Calu3 (cell line): Measurements from ENCODE around the gene IQCM. TPM values are rescaled to one million over a fixed set of nuclear protein-coding genes. Genes with fewer than 3 reads are reported as not detected.

Experiments used
- BruUV-seq: library from RNA; stranded (reverse); fragments of 400-500 nt; replicated peaks from 2 replicates; lab custom pipeline; 2021; lab: Mats Ljungman, UMichigan
- CTCF ChIA-PET: fragments of 300-600 bp; sonication (Branson Sonifier 250); formaldehyde crosslinking; loops from one replicate; lab custom pipeline; 2022; ENCODE audit warnings: antibody characterized with exemption; lab: Charles Lee
- DNase-seq: peaks from one replicate; pipeline ENCODE4 v3.0.0; 2022
- H3K27ac Mint-ChIP-seq: one replicate; pipeline ENCODE4 v1.8.0; 2022; ENCODE audit warnings: mixed read lengths; ENCODE audit not compliant: unreplicated experiment
- H3K27me3 Mint-ChIP-seq: one replicate; pipeline ENCODE4 v1.8.0; 2022; ENCODE audit warnings: mixed read lengths; ENCODE audit not compliant: unreplicated experiment
- H3K36me3 Mint-ChIP-seq: one replicate; pipeline ENCODE4 v1.8.0; 2022; ENCODE audit warnings: mild to moderate bottlenecking, moderate library complexity, mixed read lengths; ENCODE audit not compliant: insufficient read depth, unreplicated experiment
- H3K4me1 Mint-ChIP-seq: one replicate; pipeline ENCODE4 v1.8.0; 2022; ENCODE audit warnings: mild to moderate bottlenecking, low read depth, mixed read lengths; ENCODE audit not compliant: unreplicated experiment
- H3K4me3 Mint-ChIP-seq: one replicate; pipeline ENCODE4 v1.8.0; 2022; ENCODE audit warnings: mild to moderate bottlenecking, low read depth, moderate library complexity, mixed read lengths; ENCODE audit not compliant: unreplicated experiment
- H3K9me3 Mint-ChIP-seq: one replicate; pipeline ENCODE4 v1.8.0; 2022; ENCODE audit warnings: low read depth, mixed read lengths; ENCODE audit not compliant: unreplicated experiment
- CTCF ChIP-seq: fragments of 200-600 bp; IDR thresholded peaks from one replicate; pipeline ENCODE4 v1.8.0; 2022; ENCODE audit warnings: antibody characterized with exemption; ENCODE audit not compliant: unreplicated experiment
- intact Hi-C: fragments of 100-400 bp; cut with micrococcal nuclease; formaldehyde crosslinking; loops from one replicate; pipeline ENCODE4 v1.10.0; 2022; ENCODE audit not compliant: unreplicated experiment
- total RNA-seq: library from RNA; stranded (reverse); gene quantifications from 2 replicates; pipeline ENCODE4 v1.2.3, GENCODE V29; 2022

The IQCM gene
- total RNA-seq, 1 experiment from 2014 or later: not detected

GRCh38 chr4:149700272-149700671 lies 115.4 kb downstream of the IQCM start:
- Mint-ChIP-seq H3K36me3 (no peaks in the 10 kb centered on the region), H3K9me3 (no peaks in the 10 kb centered on the region), H3K4me1 (peaks cover 9% of the 10 kb centered on the region), H3K27me3 (no peaks in the 10 kb centered on the region), H3K4me3 (no peak overlapping the region), H3K27ac (no peak overlapping the region)
- no peak for TF ChIP-seq CTCF
- DNase-seq: no peak
- BruUV-seq: no TSS peak
- intact Hi-C loops: no loop called here
- CTCF ChIA-PET: no interaction called here

- no TSS peak for BruUV-seq
Observed at GRCh38 chr4:149699642-149700041, 116.0 kb downstream of the IQCM start.

GRCh38 chr4:149690726-149691125 lies 124.9 kb downstream of the IQCM start:
- Mint-ChIP-seq H3K4me3 (no peak overlapping the region), H3K27ac (no peak overlapping the region), H3K4me1 (no peaks in the 10 kb centered on the region), H3K36me3 (no peaks in the 10 kb centered on the region), H3K27me3 (no peaks in the 10 kb centered on the region), H3K9me3 (peaks cover 2% of the 10 kb centered on the region)
- TF ChIP-seq CTCF: no peak
- CTCF ChIA-PET: interaction anchor here (0.6 kb wide), 1 partner anchor 103 kb away, joined by 3 read pairs; no protein-coding TSS in a partner anchor
- no TSS peak for BruUV-seq
- intact Hi-C loops: no loop called here
- DNase-seq: no peak

More at GRCh38 chr4:149699642-149700041, 116.0 kb downstream of the IQCM start:
- no peaks in the 10 kb centered on the region for H3K36me3 Mint-ChIP-seq
- H3K9me3 Mint-ChIP-seq: no peaks in the 10 kb centered on the region
- CTCF ChIA-PET: no interaction called here
- H3K4me3 Mint-ChIP-seq: no peak overlapping the region
- no peak overlapping the region for H3K27ac Mint-ChIP-seq
- H3K27me3 Mint-ChIP-seq: no peaks in the 10 kb centered on the region
- intact Hi-C loops: no loop called here
- TF ChIP-seq CTCF: no peak
- H3K4me1 Mint-ChIP-seq: peaks cover 9% of the 10 kb centered on the region
- DNase-seq: no peak

- CTCF ChIA-PET: no interaction called here
- no peaks in the 10 kb centered on the region for H3K36me3 Mint-ChIP-seq
- no peak overlapping the region for H3K27ac Mint-ChIP-seq
- no TSS peak for BruUV-seq
- no peaks in the 10 kb centered on the region for H3K27me3 Mint-ChIP-seq
- intact Hi-C loops: no loop called here
- H3K4me3 Mint-ChIP-seq: no peak overlapping the region
- no peaks in the 10 kb centered on the region for H3K4me1 Mint-ChIP-seq
- H3K9me3 Mint-ChIP-seq: no peaks in the 10 kb centered on the region
- no peak for DNase-seq
- TF ChIP-seq CTCF: no peak
Observed at GRCh38 chr4:149684516-149684915, 131.1 kb downstream of the IQCM start.
